Motor neuron (in vitro differentiated cells): ENCODE results near the gene NLRP1. TPM values are rescaled to one million over a fixed set of nuclear protein-coding genes. Genes with fewer than 3 reads are reported as not detected.

Experiments used
- ATAC-seq, 8 experiments: fragments of 200-7000 bp; cut with Tn5 transposase; replicated peaks in 6 of 8; 2 replicates each; pipeline ENCODE4 v1.8.0; 2021; ENCODE audit warnings: mild to moderate bottlenecking in 8 of 8, moderate library complexity in 8 of 8
- H3K27ac ChIP-seq, 2 donors: fragments of 250-450 bp; sonication (Bioruptor Pico); 2 replicates each; pipeline ENCODE4 v1.9.0; 2021; ENCODE audit warnings: antibody characterized with exemption in 2 of 2, mild to moderate bottlenecking in 2 of 2, moderate library complexity in 1 of 2
- H3K4me1 ChIP-seq, 2 donors: fragments of 250-450 bp; sonication (Bioruptor Pico); replicated peaks in 1 of 2; 2 replicates each; pipeline ENCODE4 v1.6.1; 2021; ENCODE audit warnings: antibody characterized with exemption in 2 of 2, mild to moderate bottlenecking in 2 of 2, moderate library complexity in 1 of 2
- H3K4me3 ChIP-seq, 5 donors: fragments of 250-450 bp; sonication (Bioruptor Pico); 2 replicates each; pipeline ENCODE4 v1.9.0; 2021; ENCODE audit warnings: antibody characterized with exemption in 5 of 5, mild to moderate bottlenecking in 5 of 5, moderate library complexity in 4 of 5
- WGBS, 10 experiments: fragments of 450-650 bp; shearing (Covaris generic); methylation state at CpG; one replicate each; pipeline ENCODE4 v1.0.0; 2022; 5-methylcytosine and 5-hydroxymethylcytosine counted together
- in situ Hi-C, 9 experiments: fragments of 400-800 bp; cut with MboI; loops; one replicate each; pipeline ENCODE4 v1.15.0; 2021; ENCODE audit warnings: low sequenced_read_pairs in 9 of 9, low pct_unique_long_range_greater_than_20kb in 2 of 9; ENCODE audit not compliant: unreplicated experiment in 9 of 9
- total RNA-seq, 8 experiments: library from RNA; unstranded; fragments of 300-600 nt; gene quantifications; 2 replicates each; pipeline versions ENCODE4 v1.2.3 to v1.2.4, GENCODE V29; 2022

Gene NLRP1
- total RNA-seq, 8 experiments from 2014 or later: 8.4 to 993 (median 67.8) TPM

GRCh38 chr17:5563456-5563855 lies 20.9 kb downstream of the NLRP1 start:
- H3K4me3 ChIP-seq: no peak overlapping the region
- 0 to 77% (median 39%) methylated on average over 1 to 2 of the region's 2 CpGs; no CpG with 5 or more reads in 2 of the 10 experiments for WGBS, 10 experiments
- in situ Hi-C loops: no loop called here
- no peak overlapping the region for H3K27ac ChIP-seq
- no peak for ATAC-seq
- H3K4me1 ChIP-seq: no peaks in the 10 kb centered on the region

GRCh38 chr17:5562661-5563360 lies 21.5 kb downstream of the NLRP1 start:
- in situ Hi-C loops: no loop called here
- H3K4me3 ChIP-seq: no peak overlapping the region
- no peak overlapping the region for H3K27ac ChIP-seq
- WGBS, 10 experiments: 60 to 100% (median 80%) methylated on average over 1 to 5 of the region's 6 CpGs; no CpG with 5 or more reads in 2 of the 10 experiments
- no peaks in the 10 kb centered on the region for H3K4me1 ChIP-seq
- no peak for ATAC-seq

GRCh38 chr17:5561736-5562571 lies 22.4 kb downstream of the NLRP1 start:
- Histone ChIP-seq H3K4me3 (no peak overlapping the region), H3K4me1 (no peaks in the 10 kb centered on the region), H3K27ac (no peak overlapping the region)
- in situ Hi-C loops: no loop called here
- ATAC-seq: peak in 1 of 8 experiments; percentile 52
- 17 to 100% (median 85%) methylated on average over 1 to 4 of the region's 14 CpGs; no CpG with 5 or more reads in 2 of the 10 experiments for WGBS, 10 experiments

GRCh38 chr17:5560361-5560988 lies 23.8 kb downstream of the NLRP1 start:
- WGBS, 10 experiments: 73 to 100% (median 80%) methylated on average over 1 to 6 of the region's 9 CpGs; no CpG with 5 or more reads in 2 of the 10 experiments
- no peak for ATAC-seq
- Histone ChIP-seq H3K4me3 (no peak overlapping the region), H3K4me1 (no peaks in the 10 kb centered on the region), H3K27ac (no peak overlapping the region)
- in situ Hi-C loops: no loop called here

- Histone ChIP-seq H3K4me1 (no peaks in the 10 kb centered on the region), H3K4me3 (no peak overlapping the region), H3K27ac (no peak overlapping the region)
- ATAC-seq: no peak
- in situ Hi-C loops: no loop called here
- WGBS, 10 experiments: 72 to 100% (median 100%) methylated on average over 1 to 9 of the region's 16 CpGs; no CpG with 5 or more reads in 3 of the 10 experiments
Observed at GRCh38 chr17:5558815-5559785, 25.2 kb downstream of the NLRP1 start.

GRCh38 chr17:5557990-5558389 lies 26.3 kb downstream of the NLRP1 start:
- ATAC-seq: no peak
- Histone ChIP-seq H3K27ac (no peak overlapping the region), H3K4me1 (no peaks in the 10 kb centered on the region), H3K4me3 (no peak overlapping the region)
- in situ Hi-C loops: no loop called here
- WGBS, 10 experiments: 50 to 100% methylated on average over 1 to 2 of the region's 6 CpGs; no CpG with 5 or more reads in 8 of the 10 experiments

GRCh38 chr17:5557485-5557884 lies 26.8 kb downstream of the NLRP1 start:
- WGBS, 10 experiments: 9 to 93% (median 62%) methylated on average over 1 to 8 of the region's 8 CpGs; no CpG with 5 or more reads in 2 of the 10 experiments
- in situ Hi-C loops: no loop called here
- Histone ChIP-seq H3K27ac (no peak overlapping the region), H3K4me3 (no peak overlapping the region), H3K4me1 (no peaks in the 10 kb centered on the region)
- ATAC-seq: peak in 1 of 8 experiments; percentile 18

- H3K4me1 ChIP-seq: no peaks in the 10 kb centered on the region
- WGBS, 10 experiments: 31 to 83% (median 62%) methylated on average over 1 to 3 of the region's 3 CpGs; no CpG with 5 or more reads in 1 of the 10 experiments
- no peak overlapping the region for H3K27ac ChIP-seq
- no peak overlapping the region for H3K4me3 ChIP-seq
- peak in 2 of 8 experiments; percentile 35 to 60 for ATAC-seq
- in situ Hi-C loops: no loop called here
Observed at GRCh38 chr17:5555254-5555653, 29.1 kb downstream of the NLRP1 start.

- Histone ChIP-seq H3K4me1 (no peaks in the 10 kb centered on the region), H3K4me3 (no peak overlapping the region), H3K27ac (no peak overlapping the region)
- in situ Hi-C loops: no loop called here
- ATAC-seq: no peak
- 80 to 100% (median 100%) methylated on average over 1 of the region's 3 CpGs; no CpG with 5 or more reads in 7 of the 10 experiments for WGBS, 10 experiments
Observed at GRCh38 chr17:5553479-5553878, 30.8 kb downstream of the NLRP1 start.

- Histone ChIP-seq H3K4me3 (no peak overlapping the region), H3K27ac (no peak overlapping the region), H3K4me1 (no peaks in the 10 kb centered on the region)
- ATAC-seq: no peak
- in situ Hi-C loops: no loop called here
Observed at GRCh38 chr17:5552841-5553240, 31.5 kb downstream of the NLRP1 start.

GRCh38 chr17:5545051-5545987 lies 39.0 kb downstream of the NLRP1 start:
- H3K4me3 ChIP-seq: no peak overlapping the region
- peak in 1 of 8 experiments; percentile 50 for ATAC-seq
- 60 to 100% (median 79%) methylated on average over 1 to 4 of the region's 9 CpGs; no CpG with 5 or more reads in 3 of the 10 experiments for WGBS, 10 experiments
- no peaks in the 10 kb centered on the region for H3K4me1 ChIP-seq
- no peak overlapping the region for H3K27ac ChIP-seq
- in situ Hi-C loops: no loop called here
